Measurements from ENCODE around the gene NLE1.

NLE1 gene

GRCh38 chr17:35087731-35088355 lies 54.3 kb downstream of the NLE1 start:
- no peak for DNase-seq (ENCODE audit: low read depth in 2 of 2)

- no peak for DNase-seq (ENCODE audit: low read depth in 2 of 2)
Observed at GRCh38 chr17:35086931-35087573, 55.1 kb downstream of the NLE1 start.

GRCh38 chr17:35086164-35086563 lies 55.9 kb downstream of the NLE1 start:
- DNase-seq (ENCODE audit: low read depth in 2 of 2): no peak

- no peak for DNase-seq (ENCODE audit: low read depth in 2 of 2)
Observed at GRCh38 chr17:35084987-35085386, 57.1 kb downstream of the NLE1 start.

DNA sequence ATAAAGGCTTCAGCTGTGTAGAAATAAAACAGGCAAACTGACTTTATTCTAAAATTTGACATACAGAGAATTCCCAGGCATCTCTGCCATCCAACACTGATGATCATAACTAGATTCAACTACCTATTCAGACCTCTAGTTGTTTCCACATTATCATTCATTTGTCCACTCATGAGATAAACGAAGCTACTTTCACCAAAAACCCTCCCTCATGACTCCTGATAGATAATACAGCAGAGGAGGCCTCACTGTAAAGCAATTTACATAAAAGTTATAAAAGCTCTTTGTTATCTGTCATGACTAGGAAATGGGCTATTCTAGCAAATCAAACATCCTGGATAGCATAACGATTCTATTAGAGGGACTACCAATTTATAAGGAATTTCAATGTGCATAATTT lies 59.0 kb downstream of the NLE1 start:
- no peak for DNase-seq (ENCODE audit: low read depth in 2 of 2)

DNA sequence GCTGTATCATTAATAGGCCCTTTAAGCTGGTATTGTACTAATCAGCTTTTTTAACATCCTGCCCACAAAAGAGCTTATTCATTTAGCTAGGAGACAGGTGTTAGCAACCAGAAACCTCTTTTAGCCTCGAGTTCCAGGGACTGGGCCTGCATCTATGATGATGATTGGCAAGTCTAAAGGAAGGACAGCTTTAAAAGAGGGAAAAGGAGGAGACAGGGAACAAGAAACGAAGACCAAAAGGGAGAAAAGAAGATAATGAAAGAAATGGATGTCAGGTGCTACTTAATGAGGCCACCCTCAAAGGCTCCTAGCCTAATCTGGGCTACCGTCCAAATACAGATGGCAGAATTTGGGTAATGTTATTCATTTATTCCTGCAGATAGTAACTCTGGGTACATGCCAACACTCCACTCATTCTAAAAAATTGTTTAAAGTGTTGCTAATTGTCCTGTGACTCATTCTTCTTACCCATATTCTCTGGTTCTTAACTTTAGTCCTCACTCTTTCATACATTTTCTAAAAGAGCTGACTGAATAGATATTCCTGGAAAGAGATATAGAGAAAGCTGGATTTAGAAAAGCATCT lies 59.9 kb downstream of the NLE1 start:
- no peak for DNase-seq (ENCODE audit: low read depth in 2 of 2)

GRCh38 chr17:35081638-35082037 lies 60.5 kb downstream of the NLE1 start:
- no peak for DNase-seq (ENCODE audit: low read depth in 2 of 2)

GRCh38 chr17:35080536-35080935 lies 61.6 kb downstream of the NLE1 start:
- DNase-seq (ENCODE audit: low read depth in 2 of 2): no peak

- no peak for DNase-seq (ENCODE audit: low read depth in 2 of 2)
Observed at GRCh38 chr17:35079547-35080423, 62.3 kb downstream of the NLE1 start.
